Measurements from ENCODE around the gene SPOCD1.

SPOCD1 gene

DNA sequence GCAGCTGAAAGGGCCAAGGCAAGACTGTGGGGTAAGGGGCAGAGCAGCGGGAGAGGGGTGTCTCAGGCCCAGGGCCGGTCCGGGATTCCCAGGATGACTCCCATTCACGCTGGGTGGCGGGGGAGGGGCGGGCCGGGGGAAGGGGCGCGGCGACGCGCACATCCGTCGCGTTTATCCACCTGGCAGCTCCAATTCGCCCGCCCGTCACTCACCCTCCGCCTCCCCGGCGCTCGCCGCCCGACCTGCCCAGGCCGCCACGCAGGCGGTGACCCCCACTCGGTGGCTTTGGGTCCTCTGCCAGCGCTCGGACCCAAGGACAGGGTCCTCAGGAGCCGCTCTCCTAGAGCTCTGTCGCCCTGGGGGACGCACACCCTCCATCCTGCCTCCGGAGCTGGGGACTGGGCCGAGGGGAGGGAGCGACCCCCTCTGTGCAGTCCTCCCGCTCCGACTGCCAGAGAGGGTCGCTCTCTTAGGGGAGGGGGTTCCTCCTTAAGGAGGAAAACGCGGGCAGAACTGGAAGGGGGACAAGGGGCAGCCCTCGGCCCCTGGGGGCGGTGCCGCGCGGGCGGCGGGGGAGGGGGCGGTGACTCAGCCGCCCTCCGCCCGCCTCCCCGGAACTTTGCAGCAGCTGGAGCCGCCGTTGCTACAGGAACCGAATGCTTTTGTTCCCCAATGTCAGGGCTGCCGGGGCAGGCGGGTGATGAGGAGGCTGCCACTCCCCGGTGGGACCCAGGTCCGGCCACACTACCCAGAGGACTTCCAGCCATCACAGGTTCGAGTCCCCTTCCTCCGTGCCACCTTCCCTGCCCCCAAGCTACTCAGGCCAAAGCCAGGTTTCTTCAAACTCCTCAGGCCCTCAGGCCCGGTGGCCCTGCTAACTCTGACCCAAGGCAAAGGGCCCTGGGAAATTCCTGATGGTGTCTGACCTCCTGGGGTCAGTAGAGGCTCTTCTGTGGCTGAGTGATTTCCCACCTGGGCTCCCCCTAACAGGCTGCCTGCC, 55.1 kb downstream of the SPOCD1 start:
- TF ChIP-seq, protein P1, sequence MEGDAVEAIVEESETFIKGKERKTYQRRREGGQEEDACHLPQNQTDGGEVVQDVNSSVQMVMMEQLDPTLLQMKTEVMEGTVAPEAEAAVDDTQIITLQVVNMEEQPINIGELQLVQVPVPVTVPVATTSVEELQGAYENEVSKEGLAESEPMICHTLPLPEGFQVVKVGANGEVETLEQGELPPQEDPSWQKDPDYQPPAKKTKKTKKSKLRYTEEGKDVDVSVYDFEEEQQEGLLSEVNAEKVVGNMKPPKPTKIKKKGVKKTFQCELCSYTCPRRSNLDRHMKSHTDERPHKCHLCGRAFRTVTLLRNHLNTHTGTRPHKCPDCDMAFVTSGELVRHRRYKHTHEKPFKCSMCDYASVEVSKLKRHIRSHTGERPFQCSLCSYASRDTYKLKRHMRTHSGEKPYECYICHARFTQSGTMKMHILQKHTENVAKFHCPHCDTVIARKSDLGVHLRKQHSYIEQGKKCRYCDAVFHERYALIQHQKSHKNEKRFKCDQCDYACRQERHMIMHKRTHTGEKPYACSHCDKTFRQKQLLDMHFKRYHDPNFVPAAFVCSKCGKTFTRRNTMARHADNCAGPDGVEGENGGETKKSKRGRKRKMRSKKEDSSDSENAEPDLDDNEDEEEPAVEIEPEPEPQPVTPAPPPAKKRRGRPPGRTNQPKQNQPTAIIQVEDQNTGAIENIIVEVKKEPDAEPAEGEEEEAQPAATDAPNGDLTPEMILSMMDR (IDR thresholded peaks at IDR 0.05) = no peak
- TF ChIP-seq ZFX (IDR thresholded peaks at IDR 0.05; ENCODE audit: borderline replicate concordance) = no peak
- H3K27ac ChIP-seq = no peak overlapping the region

DNA sequence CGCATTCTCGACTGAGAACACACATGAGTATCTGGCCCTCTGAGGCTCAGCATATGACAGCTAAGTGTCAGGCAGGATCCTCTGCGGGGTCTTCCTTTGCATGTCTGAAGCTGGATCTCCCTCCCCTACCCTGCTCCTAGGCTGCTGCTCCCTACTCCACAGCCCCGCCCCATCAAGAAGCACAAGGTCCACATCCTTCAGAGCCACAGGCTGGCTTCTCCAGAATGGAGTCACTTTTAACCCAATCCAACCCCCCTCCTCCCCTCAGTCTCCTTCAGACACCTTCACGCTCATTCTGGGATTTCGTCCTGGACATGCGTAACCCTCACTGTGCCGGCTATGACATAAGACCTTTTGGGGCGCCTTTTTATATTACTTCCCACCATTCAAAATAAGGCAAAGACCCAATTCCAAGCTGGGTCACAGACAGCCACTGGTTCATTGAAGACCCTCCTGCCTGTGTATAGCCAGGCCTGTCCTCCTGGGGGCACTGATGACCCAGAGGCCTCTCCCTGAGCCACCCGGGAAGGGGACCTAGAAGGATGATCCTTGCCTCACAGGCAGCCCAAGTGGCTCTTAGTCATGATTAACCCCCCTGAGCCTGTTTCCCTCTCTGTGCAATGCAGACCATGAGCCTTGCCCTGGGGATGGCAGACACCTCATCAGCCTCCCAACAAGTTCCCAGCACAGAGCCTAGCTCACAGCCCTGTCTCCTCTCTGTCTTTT, 56.4 kb downstream of the SPOCD1 start:
- no peak for TF ChIP-seq ZFX (IDR thresholded peaks at IDR 0.05; ENCODE audit: borderline replicate concordance)
- TF ChIP-seq, protein P1 (IDR thresholded peaks at IDR 0.05) = no peak
- no peak overlapping the region for H3K27ac ChIP-seq

DNA sequence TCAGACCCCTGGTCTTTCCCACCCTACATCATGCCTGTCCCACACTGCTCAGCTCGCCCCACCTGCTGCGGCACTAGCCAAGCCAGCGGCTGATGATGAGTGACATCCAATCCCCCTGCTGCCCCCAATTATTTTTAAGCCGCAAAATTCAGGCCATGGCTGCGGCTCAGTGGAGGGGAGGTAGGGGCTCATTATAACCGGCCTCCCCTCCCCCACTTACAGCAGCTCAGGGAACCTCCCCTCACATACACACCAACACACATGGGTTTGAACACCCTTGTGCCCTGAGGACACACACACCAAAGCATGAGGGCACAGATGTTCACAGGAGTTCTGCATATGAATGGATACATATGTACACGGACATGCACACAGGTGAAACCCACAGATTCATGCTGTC, 57.0 kb downstream of the SPOCD1 start:
- H3K27ac ChIP-seq = no peak overlapping the region
- TF ChIP-seq, protein P1 (IDR thresholded peaks at IDR 0.05) = no peak
- no peak for TF ChIP-seq ZFX (IDR thresholded peaks at IDR 0.05; ENCODE audit: borderline replicate concordance)

DNA sequence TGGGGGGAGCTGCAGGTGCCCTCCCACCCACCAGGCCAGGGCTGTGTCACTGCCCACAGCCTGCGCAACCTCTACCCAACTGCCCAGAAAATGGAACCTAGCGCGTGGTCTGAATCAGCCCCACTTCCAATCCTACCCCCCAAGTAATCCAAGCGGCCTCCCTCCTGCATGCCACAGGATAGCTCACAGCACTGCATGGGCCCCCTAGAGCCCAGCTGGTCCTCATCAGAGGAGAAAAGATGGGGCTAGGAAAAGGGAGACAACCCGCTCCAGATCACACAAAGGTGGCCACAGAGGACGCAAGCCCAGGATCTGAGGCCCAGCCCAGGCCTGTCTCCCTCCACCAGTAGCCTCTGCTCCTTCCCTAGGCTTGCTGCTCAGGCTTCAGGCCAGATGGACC, 57.8 kb downstream of the SPOCD1 start:
- TF ChIP-seq ZFX (IDR thresholded peaks at IDR 0.05; ENCODE audit: borderline replicate concordance) = no peak
- TF ChIP-seq, protein P1 (IDR thresholded peaks at IDR 0.05) = no peak
- H3K27ac ChIP-seq = no peak overlapping the region

DNA sequence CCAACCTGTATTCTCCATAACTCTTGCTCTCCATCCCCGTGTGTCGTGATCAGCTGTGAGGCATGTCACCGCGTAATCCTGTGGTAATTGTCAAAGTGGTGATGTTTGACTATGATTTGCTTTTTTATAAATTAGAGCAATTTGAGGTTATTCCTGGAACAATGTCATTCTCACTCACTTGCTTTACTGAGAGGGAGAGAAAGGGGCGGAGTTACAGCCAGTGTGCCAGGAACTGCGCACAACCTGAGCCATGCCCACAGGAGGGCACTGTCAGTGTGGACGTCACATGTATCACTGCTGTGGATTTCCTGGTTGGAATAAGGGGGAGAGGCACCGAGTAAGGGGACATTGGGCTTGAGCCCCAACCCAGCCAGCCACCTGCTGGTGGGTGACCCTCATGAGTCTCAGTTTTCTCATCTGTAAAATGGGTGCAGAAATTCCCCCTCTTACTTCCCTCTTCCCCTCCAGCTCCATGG, 58.6 kb downstream of the SPOCD1 start:
- no peak for TF ChIP-seq ZFX (IDR thresholded peaks at IDR 0.05; ENCODE audit: borderline replicate concordance)
- TF ChIP-seq, protein P1 (IDR thresholded peaks at IDR 0.05) = peak; percentile 25; the same call in 1 of the 2 replicates
- no peak overlapping the region for H3K27ac ChIP-seq

DNA sequence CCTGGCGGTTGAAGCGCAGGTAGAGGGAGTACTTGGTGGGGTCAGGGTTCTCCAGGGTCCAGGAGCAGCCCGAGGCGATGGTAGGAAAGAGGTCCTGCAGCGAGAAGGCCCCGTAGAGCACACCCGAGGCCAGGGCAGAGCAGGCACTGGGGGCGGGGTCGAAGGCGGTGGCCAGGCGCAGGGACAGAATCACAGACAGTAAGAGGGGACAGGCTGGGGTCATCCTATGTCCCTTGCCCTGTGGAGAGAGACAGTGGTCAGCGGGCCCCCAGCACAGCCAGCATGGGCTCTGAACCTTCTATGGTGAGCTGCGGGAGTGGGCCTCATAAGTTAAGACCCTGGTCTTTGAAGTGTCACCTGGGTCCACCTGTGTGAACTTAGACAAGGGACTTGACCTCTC, 59.2 kb downstream of the SPOCD1 start:
- TF ChIP-seq, protein P1 (IDR thresholded peaks at IDR 0.05) = no peak
- TF ChIP-seq ZFX (IDR thresholded peaks at IDR 0.05; ENCODE audit: borderline replicate concordance) = no peak
- no peak overlapping the region for H3K27ac ChIP-seq
